Measurements from ENCODE around the gene PMEPA1.
"Not testable (repeated sequence)": the region's sequence is repeated elsewhere in the genome, so short reads cannot be mapped to it uniquely, and the experiment has no call there.

PMEPA1 gene

GRCh38 chr20:57650756-57651483 lies 58.9 kb downstream of the PMEPA1 start:
- DNase-seq (ENCODE audit: low read depth in 3 of 3) = no peak

- DNase-seq (ENCODE audit: low read depth in 3 of 3) = no peak
These were observed 59.5 kb downstream of the PMEPA1 start for GRCh38 chr20:57650266-57650665.

- no peak for DNase-seq (ENCODE audit: low read depth in 3 of 3)
These were observed 60.2 kb downstream of the PMEPA1 start for GRCh38 chr20:57649617-57650015.

GRCh38 chr20:57648878-57649616 lies 60.8 kb downstream of the PMEPA1 start:
- no peak for DNase-seq (ENCODE audit: low read depth in 3 of 3)

- no peak for DNase-seq (ENCODE audit: low read depth in 3 of 3)
These were observed 61.7 kb downstream of the PMEPA1 start for GRCh38 chr20:57647933-57648785.

- DNase-seq (ENCODE audit: low read depth in 3 of 3) = no peak
These were observed 62.5 kb downstream of the PMEPA1 start for GRCh38 chr20:57647006-57647932.

- DNase-seq (ENCODE audit: low read depth in 3 of 3) = no peak
These were observed 70.9 kb downstream of the PMEPA1 start for GRCh38 chr20:57638895-57639236.

- DNase-seq (ENCODE audit: low read depth in 3 of 3) = no peak
These were observed 71.5 kb downstream of the PMEPA1 start for GRCh38 chr20:57638173-57638894.

- DNase-seq (ENCODE audit: low read depth in 3 of 3) = no peak
These were observed 75.8 kb downstream of the PMEPA1 start for GRCh38 chr20:57633945-57634491.

GRCh38 chr20:57632286-57632685 lies 77.5 kb downstream of the PMEPA1 start:
- no peak for DNase-seq (ENCODE audit: low read depth in 3 of 3)

- DNase-seq (ENCODE audit: low read depth in 3 of 3) = peak in 1 of 3 donors; percentile 52
These were observed 79.8 kb downstream of the PMEPA1 start for GRCh38 chr20:57630061-57630460.

GRCh38 chr20:57629491-57629901 lies 80.3 kb downstream of the PMEPA1 start:
- not testable (repeated sequence) for DNase-seq (ENCODE audit: low read depth in 3 of 3)

GRCh38 chr20:57628962-57629308 lies 80.9 kb downstream of the PMEPA1 start:
- DNase-seq (ENCODE audit: low read depth in 3 of 3) = not testable (repeated sequence)

GRCh38 chr20:57628047-57628961 lies 81.5 kb downstream of the PMEPA1 start:
- DNase-seq (ENCODE audit: low read depth in 3 of 3) = peak in 1 of 3 donors; percentile 52

GRCh38 chr20:57627339-57627738 lies 82.5 kb downstream of the PMEPA1 start:
- DNase-seq (ENCODE audit: low read depth in 3 of 3) = no peak

- no peak for DNase-seq (ENCODE audit: low read depth in 3 of 3)
These were observed 83.8 kb downstream of the PMEPA1 start for GRCh38 chr20:57625978-57626377.

GRCh38 chr20:57625181-57625958 lies 84.4 kb downstream of the PMEPA1 start:
- no peak for DNase-seq (ENCODE audit: low read depth in 3 of 3)

- no peak for DNase-seq (ENCODE audit: low read depth in 3 of 3)
These were observed 85.7 kb downstream of the PMEPA1 start for GRCh38 chr20:57624124-57624523.
